Stimulated activated CD4-positive, alpha-beta T cell treated with anti-CD3 and anti-CD28 coated beads, Interleukin-1b, Interleukin-23, amount 100 ng/mL, for 4 hours (primary cell): ENCODE results near the gene ABCB1.

ENCODE experiments used
- DNase-seq, 2 donors: peaks; one replicate each; pipeline ENCODE4 v3.0.0-alpha.2; 2020; ENCODE audit warnings: low read depth in 2 of 2

The ABCB1 gene

GRCh38 chr7:87513735-87514335, 86.8 kb downstream of the ABCB1 start:
- no peak for DNase-seq

GRCh38 chr7:87512906-87513305, 87.8 kb downstream of the ABCB1 start:
- no peak for DNase-seq

- DNase-seq: no peak
Observed at GRCh38 chr7:87511510-87511909, 89.2 kb downstream of the ABCB1 start.

GRCh38 chr7:87510411-87510875, 90.2 kb downstream of the ABCB1 start:
- DNase-seq: no peak

GRCh38 chr7:87507446-87507845, 93.2 kb downstream of the ABCB1 start:
- DNase-seq: no peak

- no peak for DNase-seq
Observed at GRCh38 chr7:87506246-87507180, 94.2 kb downstream of the ABCB1 start.

GRCh38 chr7:87505557-87506245, 95.0 kb downstream of the ABCB1 start:
- no peak for DNase-seq

GRCh38 chr7:87505122-87505521, 95.6 kb downstream of the ABCB1 start:
- no peak for DNase-seq

- DNase-seq: no peak
Observed at GRCh38 chr7:87499494-87499893, 101.2 kb downstream of the ABCB1 start.

- no peak for DNase-seq
Observed at GRCh38 chr7:87498893-87499292, 101.8 kb downstream of the ABCB1 start.

GRCh38 chr7:87497482-87497881, 103.2 kb downstream of the ABCB1 start:
- no peak for DNase-seq

GRCh38 chr7:87495366-87495765, 105.3 kb downstream of the ABCB1 start:
- no peak for DNase-seq

- DNase-seq: no peak
Observed at GRCh38 chr7:87494454-87494853, 106.2 kb downstream of the ABCB1 start.

GRCh38 chr7:87483131-87483530, 117.6 kb downstream of the ABCB1 start:
- no peak for DNase-seq

- DNase-seq: no peak
Observed at GRCh38 chr7:87482115-87482514, 118.6 kb downstream of the ABCB1 start.

GRCh38 chr7:87480386-87480785, 120.3 kb downstream of the ABCB1 start:
- DNase-seq: no peak

GRCh38 chr7:87479951-87480350, 120.7 kb downstream of the ABCB1 start:
- DNase-seq: no peak

- no peak for DNase-seq
Observed at GRCh38 chr7:87476179-87476557, 124.5 kb downstream of the ABCB1 start.

GRCh38 chr7:87475359-87476178, 125.1 kb downstream of the ABCB1 start, which contains the start of gene ABCB4:
ABCB4 (minus strand) TSS chr7:87475680; CDS start chr7:87475465, 215 bp downstream.
- DNase-seq: no peak

GRCh38 chr7:87474533-87475358, 125.9 kb downstream of the ABCB1 start:
- DNase-seq: no peak

- no peak for DNase-seq
Observed at GRCh38 chr7:87473986-87474385, 126.7 kb downstream of the ABCB1 start.
